Loucy (cell line): Measurements from ENCODE around the gene NARF.

Experiments
- H2AFZ ChIP-seq: fragments of 200-600 bp; sonication (generic); 2 replicates; pipeline ENCODE4 v1.6.0; 2016; ENCODE audit warnings: antibody characterized with exemption, mild to moderate bottlenecking, low read length, moderate library complexity
- H3F3A ChIP-seq: fragments of 200-600 bp; 2 replicates; pipeline ENCODE4 v1.6.0; 2016; ENCODE audit warnings: antibody characterized with exemption, low read depth, mild to moderate bottlenecking
- H3K27me3 ChIP-seq: fragments of 200-600 bp; sonication (generic); 2 replicates; pipeline ENCODE4 v1.6.1; 2014; ENCODE audit warnings: low read length, mild to moderate bottlenecking; ENCODE audit not compliant: insufficient read depth, poor library complexity, severe bottlenecking
- H3K36me3 ChIP-seq: fragments of 200-600 bp; sonication (generic); 2 replicates; pipeline ENCODE4 v1.6.1; 2016; ENCODE audit warnings: low read length; ENCODE audit not compliant: insufficient read depth
- H3K4me1 ChIP-seq: fragments of 200-600 bp; sonication (generic); 2 replicates; pipeline ENCODE4 v1.5.1; 2014; ENCODE audit warnings: low read length, mild to moderate bottlenecking; ENCODE audit not compliant: insufficient read depth, poor library complexity, severe bottlenecking
- H3K4me2 ChIP-seq: fragments of 200-600 bp; sonication (generic); 2 replicates; pipeline ENCODE4 v1.6.0; 2014; ENCODE audit warnings: antibody characterized with exemption, low read length, low read depth, mild to moderate bottlenecking; ENCODE audit not compliant: poor library complexity, severe bottlenecking
- H3K4me3 ChIP-seq: fragments of 200-600 bp; sonication (generic); 2 replicates; pipeline ENCODE4 v1.5.1; 2014; ENCODE audit warnings: low read length, mild to moderate bottlenecking, mixed read lengths; ENCODE audit not compliant: poor library complexity, severe bottlenecking
- H3K79me2 ChIP-seq: fragments of 200-600 bp; sonication (generic); 2 replicates; pipeline ENCODE4 v1.6.1; 2014; ENCODE audit warnings: low read length; ENCODE audit not compliant: insufficient read depth
- H3K9ac ChIP-seq: fragments of 200-600 bp; sonication (generic); 2 replicates; pipeline ENCODE4 v1.6.0; 2014; ENCODE audit warnings: mild to moderate bottlenecking, low read depth, low read length, moderate library complexity; ENCODE audit not compliant: poor library complexity, severe bottlenecking
- H3K9me2 ChIP-seq: fragments of 200-600 bp; sonication (generic); replicated peaks from 2 replicates; pipeline ENCODE4 v1.6.1; 2016; ENCODE audit warnings: low read depth, low read length, mixed read lengths
- H3K9me3 ChIP-seq: fragments of 200-600 bp; sonication (generic); 2 replicates; pipeline ENCODE4 v1.6.1; 2014; ENCODE audit warnings: mild to moderate bottlenecking, antibody characterized with exemption, low read length, low read depth; ENCODE audit not compliant: insufficient read depth
- H4K20me1 ChIP-seq: fragments of 200-600 bp; sonication (generic); 2 replicates; pipeline ENCODE4 v1.6.0; 2014; ENCODE audit warnings: antibody characterized with exemption, low read length, mild to moderate bottlenecking; ENCODE audit not compliant: insufficient read depth, poor library complexity, severe bottlenecking
- CTCF ChIP-seq: fragments of 200-600 bp; sonication (generic); conservative IDR thresholded peaks from 2 replicates; pipeline ENCODE4 v1.5.1; 2014; ENCODE audit warnings: mild to moderate bottlenecking, antibody characterized with exemption, low read length
- EZH2phosphoT487 ChIP-seq: fragments of 200-600 bp; IDR thresholded peaks from 2 replicates; pipeline ENCODE4 v1.6.1; 2018; ENCODE audit warnings: antibody characterized with exemption, mild to moderate bottlenecking, moderate library complexity, borderline replicate concordance

NARF gene

GRCh38 chr17:82440469-82440981 is 18.0 kb upstream of the NARF start:
- Histone ChIP-seq H3K4me2 (no peak overlapping the region), H3K9ac (no peak overlapping the region), H3K27me3 (no peaks in the 10 kb centered on the region), H3K79me2 (peaks cover 11% of the 10 kb centered on the region; the same call in 1 of the 2 replicates), H3K4me1 (peaks cover 7% of the 10 kb centered on the region), H3K4me3 (no peak overlapping the region), H3K9me3 (no peaks in the 10 kb centered on the region), H4K20me1 (peaks cover 11% of the 10 kb centered on the region), H3F3A (no peaks in the 10 kb centered on the region; the same call in 1 of the 2 replicates), H3K9me2 (no peaks in the 10 kb centered on the region), H2AFZ (no peak overlapping the region), H3K36me3 (peaks cover 23% of the 10 kb centered on the region; the same call in 1 of the 2 replicates)
- no peak for TF ChIP-seq CTCF
- TF ChIP-seq EZH2phosphoT487 = no peak

DNA sequence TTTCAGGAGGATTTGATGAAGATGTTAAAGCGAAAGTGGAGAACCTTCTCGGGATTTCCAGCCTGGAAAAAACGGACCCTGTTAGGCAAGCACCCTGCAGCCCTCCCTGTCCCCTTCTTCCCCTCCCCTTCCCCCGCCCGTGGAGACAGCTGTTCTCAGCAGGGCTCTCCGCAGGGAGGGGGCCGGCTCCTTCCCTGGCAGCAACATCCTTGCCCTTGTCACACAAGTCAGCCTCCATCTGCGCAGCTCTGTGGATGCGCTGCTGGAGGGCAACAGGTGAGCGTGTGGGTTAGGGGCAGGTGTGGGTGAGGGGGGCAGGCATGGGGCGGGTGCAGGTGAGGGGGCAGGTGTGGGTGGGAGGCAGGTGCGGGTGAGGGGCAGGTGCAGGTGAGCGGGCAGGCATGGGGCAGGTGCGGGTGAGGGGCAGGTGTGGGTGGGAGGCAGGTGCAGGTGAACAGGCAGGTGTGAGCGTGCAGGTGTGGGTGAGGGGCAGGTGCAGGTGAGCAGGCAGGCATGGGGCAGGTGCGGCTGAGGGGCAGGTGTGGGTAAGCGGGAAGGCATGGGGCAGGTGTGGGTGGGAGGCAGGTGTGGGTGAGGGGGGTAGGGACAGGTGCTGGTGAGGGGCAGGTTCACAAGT is 17.4 kb upstream of the NARF start:
- H3K9me3 ChIP-seq = no peaks in the 10 kb centered on the region
- H3K9ac ChIP-seq = no peak overlapping the region
- H2AFZ ChIP-seq = no peak overlapping the region
- H3K4me2 ChIP-seq = no peak overlapping the region
- peaks cover 1% of the 10 kb centered on the region for H3K4me1 ChIP-seq
- H3F3A ChIP-seq = no peaks in the 10 kb centered on the region; the same call in 1 of the 2 replicates
- H4K20me1 ChIP-seq = peaks cover 17% of the 10 kb centered on the region
- H3K36me3 ChIP-seq = peaks cover 23% of the 10 kb centered on the region; the same call in 1 of the 2 replicates
- TF ChIP-seq CTCF (no peak), EZH2phosphoT487 (no peak)
- H3K9me2 ChIP-seq = no peaks in the 10 kb centered on the region
- no peak overlapping the region for H3K4me3 ChIP-seq
- H3K79me2 ChIP-seq = peaks cover 17% of the 10 kb centered on the region; the same call in 1 of the 2 replicates
- H3K27me3 ChIP-seq = no peaks in the 10 kb centered on the region

- Histone ChIP-seq H3K9me2 (no peaks in the 10 kb centered on the region), H3K36me3 (peaks cover 23% of the 10 kb centered on the region; the same call in 1 of the 2 replicates), H3K27me3 (no peaks in the 10 kb centered on the region), H4K20me1 (peaks cover 17% of the 10 kb centered on the region), H3K9me3 (no peaks in the 10 kb centered on the region), H3K9ac (no peak overlapping the region), H3K4me2 (no peak overlapping the region), H3K4me3 (no peak overlapping the region), H3K79me2 (peaks cover 24% of the 10 kb centered on the region; the same call in 1 of the 2 replicates), H3F3A (no peaks in the 10 kb centered on the region; the same call in 1 of the 2 replicates), H2AFZ (no peak overlapping the region), H3K4me1 (no peaks in the 10 kb centered on the region)
- no peak for TF ChIP-seq EZH2phosphoT487
- TF ChIP-seq CTCF = no peak
Observed at GRCh38 chr17:82441691-82442487, 16.7 kb upstream of the NARF start.
